Measurements from ENCODE around the gene KCNQ4.

KCNQ4 gene

DNA sequence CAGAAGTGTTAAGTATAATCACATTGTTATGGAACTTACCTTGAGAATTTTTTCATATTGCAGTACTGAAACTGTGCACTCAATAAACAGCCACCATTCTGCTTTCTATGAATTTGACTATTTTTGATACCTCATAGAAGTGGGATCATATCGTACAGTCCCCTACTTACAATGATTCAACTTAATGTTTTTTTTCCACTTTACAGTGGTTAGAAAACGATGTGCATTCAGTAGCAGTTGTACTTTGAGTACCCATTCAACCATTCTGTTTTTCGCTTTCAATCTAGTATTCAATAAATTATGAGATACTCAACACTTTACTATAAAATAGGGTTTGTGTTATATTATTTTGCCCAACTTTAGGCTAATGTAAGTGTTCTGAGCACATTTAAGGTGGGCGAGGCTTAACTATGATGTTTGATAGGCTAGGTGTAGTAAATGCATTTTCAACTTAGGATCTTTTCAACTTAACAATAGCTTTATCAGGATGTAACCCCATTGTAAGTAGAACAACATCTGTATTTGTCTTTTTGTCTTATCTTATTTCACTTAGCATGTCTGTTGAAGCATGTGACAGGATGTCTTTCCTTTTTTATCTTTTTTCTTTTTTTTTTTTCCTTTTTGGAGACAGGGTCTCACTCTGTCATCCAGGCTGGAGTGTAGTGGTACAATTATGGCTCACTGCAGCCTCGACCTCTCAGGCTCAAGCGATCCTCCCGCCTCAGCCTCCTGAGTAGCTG lies 42.4 kb upstream of the KCNQ4 start:
- DNase-seq (ENCODE audit: low read depth) = no peak
- H3K4me3 ChIP-seq (ENCODE audit: low read depth, low read length) = no peak overlapping the region
- TF ChIP-seq, protein P1, sequence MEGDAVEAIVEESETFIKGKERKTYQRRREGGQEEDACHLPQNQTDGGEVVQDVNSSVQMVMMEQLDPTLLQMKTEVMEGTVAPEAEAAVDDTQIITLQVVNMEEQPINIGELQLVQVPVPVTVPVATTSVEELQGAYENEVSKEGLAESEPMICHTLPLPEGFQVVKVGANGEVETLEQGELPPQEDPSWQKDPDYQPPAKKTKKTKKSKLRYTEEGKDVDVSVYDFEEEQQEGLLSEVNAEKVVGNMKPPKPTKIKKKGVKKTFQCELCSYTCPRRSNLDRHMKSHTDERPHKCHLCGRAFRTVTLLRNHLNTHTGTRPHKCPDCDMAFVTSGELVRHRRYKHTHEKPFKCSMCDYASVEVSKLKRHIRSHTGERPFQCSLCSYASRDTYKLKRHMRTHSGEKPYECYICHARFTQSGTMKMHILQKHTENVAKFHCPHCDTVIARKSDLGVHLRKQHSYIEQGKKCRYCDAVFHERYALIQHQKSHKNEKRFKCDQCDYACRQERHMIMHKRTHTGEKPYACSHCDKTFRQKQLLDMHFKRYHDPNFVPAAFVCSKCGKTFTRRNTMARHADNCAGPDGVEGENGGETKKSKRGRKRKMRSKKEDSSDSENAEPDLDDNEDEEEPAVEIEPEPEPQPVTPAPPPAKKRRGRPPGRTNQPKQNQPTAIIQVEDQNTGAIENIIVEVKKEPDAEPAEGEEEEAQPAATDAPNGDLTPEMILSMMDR (IDR thresholded peaks at IDR 0.05; ENCODE audit: low read depth, low read length, missing control alignments) = no peak

DNA sequence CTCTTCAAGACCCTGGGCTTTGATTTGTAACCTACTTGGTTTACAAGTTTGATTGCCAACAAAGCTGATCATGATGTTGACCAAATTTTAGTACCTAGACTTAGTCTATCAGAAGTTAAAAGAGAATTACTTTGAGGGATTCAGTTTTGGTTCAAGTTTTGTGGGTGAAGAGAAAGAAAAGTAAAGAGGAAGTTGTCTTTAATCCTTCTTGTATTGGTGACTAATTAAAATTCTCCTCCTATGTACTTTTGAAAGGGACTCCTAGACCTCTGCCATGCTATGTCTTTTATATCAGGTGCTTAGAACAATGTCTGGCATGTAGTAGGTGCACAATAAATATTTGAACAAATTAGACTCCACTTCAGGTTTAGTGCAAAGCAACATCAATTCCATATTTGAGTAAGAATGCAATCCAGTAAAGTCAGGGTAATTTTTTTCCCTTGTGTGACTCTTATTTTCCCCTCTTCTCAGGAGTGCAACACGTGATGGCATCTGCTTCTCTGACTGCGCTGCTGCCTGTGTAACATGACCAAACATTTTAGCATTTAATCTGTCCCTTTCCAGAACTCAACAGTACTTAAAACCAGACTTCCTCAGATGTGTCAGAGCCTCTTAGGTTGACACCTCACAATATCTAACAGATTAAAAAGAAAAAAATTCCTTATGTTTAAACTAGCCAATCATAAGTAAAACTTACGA lies 41.1 kb upstream of the KCNQ4 start:
- TF ChIP-seq, protein P1 (IDR thresholded peaks at IDR 0.05; ENCODE audit: low read depth, low read length, missing control alignments) = no peak
- DNase-seq (ENCODE audit: low read depth) = no peak

DNA sequence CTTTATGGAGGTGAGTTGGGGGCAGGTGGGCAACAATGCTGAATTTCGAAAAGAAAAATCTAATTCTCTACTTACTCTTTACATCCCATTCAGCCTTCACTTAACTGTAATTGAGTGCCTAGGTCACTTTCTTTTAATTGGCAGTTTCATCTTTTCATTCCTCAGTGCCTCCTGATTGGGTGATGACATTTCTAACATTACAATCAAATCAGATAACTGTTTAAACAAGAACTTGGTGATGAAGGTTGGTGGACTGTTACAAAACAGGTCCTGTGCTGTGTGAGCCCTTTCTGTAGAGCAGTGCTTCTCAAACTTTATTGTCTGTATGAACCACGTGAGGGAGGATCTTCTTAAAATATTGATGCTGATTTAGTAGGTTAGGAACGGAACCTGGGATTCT lies 40.1 kb upstream of the KCNQ4 start:
- no peak for DNase-seq (ENCODE audit: low read depth)
- H3K4me3 ChIP-seq (ENCODE audit: low read depth, low read length) = no peak overlapping the region
- TF ChIP-seq, protein P1 (IDR thresholded peaks at IDR 0.05; ENCODE audit: low read depth, low read length, missing control alignments) = no peak

More for the DNA sequence above, 41.1 kb upstream of the KCNQ4 start:
- H3K4me3 ChIP-seq (ENCODE audit: low read depth, low read length) = no peak overlapping the region

DNA sequence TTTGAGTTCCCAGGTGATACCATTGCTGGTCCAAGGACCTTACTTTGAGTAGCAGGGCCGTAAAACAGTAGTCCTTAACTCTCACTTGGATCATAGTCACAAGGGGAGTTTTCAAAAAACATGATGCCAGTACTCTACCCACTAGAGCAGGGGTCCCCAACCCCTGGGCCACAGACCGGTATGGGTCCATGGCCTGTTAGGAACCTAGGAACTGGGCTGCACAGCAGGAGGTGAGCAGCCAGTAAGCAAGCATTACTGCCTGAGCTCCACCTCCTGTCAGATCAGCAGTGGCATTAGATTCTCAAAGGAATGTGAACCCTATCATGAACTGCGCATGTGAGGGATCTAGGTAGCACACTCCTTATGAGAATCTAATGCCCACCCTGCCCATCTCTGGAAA lies 39.7 kb upstream of the KCNQ4 start:
- TF ChIP-seq, protein P1 (IDR thresholded peaks at IDR 0.05; ENCODE audit: low read depth, low read length, missing control alignments) = no peak
- DNase-seq (ENCODE audit: low read depth) = no peak
- no peak overlapping the region for H3K4me3 ChIP-seq (ENCODE audit: low read depth, low read length)

DNA sequence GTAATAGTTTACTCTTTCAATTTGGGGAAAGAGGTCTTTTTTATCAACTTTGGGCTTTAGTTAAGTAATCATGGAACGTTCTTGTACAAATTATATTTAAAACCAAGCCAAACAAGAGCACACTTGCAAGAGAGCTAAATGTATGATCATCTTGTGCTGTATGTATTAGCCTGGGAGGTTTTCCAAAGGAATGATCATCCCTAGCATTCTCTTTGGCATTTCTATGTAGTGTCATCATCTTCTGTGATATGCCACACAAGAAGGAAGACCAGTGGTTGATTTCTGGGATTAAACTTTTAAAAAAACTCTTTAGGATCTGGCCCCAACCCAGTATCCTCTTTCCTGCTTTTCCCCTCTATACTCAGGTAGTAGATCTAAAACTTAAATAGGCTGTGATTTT lies 38.4 kb upstream of the KCNQ4 start:
- no peak overlapping the region for H3K4me3 ChIP-seq (ENCODE audit: low read depth, low read length)
- no peak for DNase-seq (ENCODE audit: low read depth)
- TF ChIP-seq, protein P1 (IDR thresholded peaks at IDR 0.05; ENCODE audit: low read depth, low read length, missing control alignments) = no peak

DNA sequence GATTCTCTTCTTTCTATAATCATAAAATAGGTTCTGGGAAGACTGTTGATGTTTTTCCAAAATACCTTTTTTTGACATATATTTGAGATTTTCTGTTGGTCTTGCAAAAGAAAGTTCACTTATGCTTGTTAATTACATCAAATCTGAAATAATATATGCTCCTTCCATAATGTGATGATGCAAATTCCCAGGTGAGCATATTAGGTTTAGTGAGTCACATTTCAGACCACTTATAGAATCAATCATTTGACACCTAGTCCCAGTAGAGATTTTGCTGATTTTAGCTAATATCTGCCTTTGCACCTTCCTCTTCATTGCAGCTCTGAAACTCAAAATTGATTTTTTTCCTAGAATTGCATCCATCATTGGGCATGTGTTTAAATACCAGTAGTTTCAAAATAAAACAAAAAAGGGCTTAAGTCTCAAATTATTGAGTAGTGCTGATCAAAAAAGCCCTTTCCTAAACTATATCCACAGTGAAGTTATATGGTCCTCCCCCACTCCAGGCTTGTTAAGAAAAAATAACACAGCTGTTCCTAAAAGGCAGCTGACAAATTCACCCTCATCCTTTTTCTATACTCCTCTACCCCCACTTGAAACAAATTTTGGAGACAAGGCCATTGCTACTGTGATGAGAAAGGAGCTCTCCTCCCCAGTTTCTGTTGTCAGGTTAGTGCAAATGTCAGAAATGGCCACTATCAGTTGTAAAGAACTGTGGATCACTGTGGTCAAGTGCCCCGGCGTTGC lies 37.1 kb upstream of the KCNQ4 start:
- TF ChIP-seq, protein P1 (IDR thresholded peaks at IDR 0.05; ENCODE audit: low read depth, low read length, missing control alignments) = no peak
- DNase-seq (ENCODE audit: low read depth) = no peak
- no peak overlapping the region for H3K4me3 ChIP-seq (ENCODE audit: low read depth, low read length)
